Measurements from ENCODE around the gene ALOX15B. TPM values are rescaled to one million over a fixed set of nuclear protein-coding genes. Genes with fewer than 3 reads are reported as not detected.
A peak's percentile ranks its signal among the peaks of the same experiment; 100 is the strongest.

ALOX15B gene
- total RNA-seq, 1 donor from 2014 or later: 5.8 TPM

GRCh38 chr17:8015957-8016631, 22.8 kb upstream of the ALOX15B start:
- Histone ChIP-seq H3K4me3 (ENCODE audit: low read depth, low read length) (peak overlapping the region; percentile 51), H3K36me3 (ENCODE audit: control insufficient read depth, insufficient read depth, low read length) (no peaks in the 10 kb centered on the region), H3K27me3 (ENCODE audit: control insufficient read depth, insufficient read depth, low read length) (peaks cover 2% of the 10 kb centered on the region)
- FAIRE-seq (no peak), DNase-seq (ENCODE audit: low read depth) (no peak)
- TF ChIP-seq CTCF (IDR thresholded peaks at IDR 0.05; ENCODE audit: insufficient read depth, low read length, severe bottlenecking): no peak

GRCh38 chr17:8016632-8017424, 22.0 kb upstream of the ALOX15B start:
- peak; percentile 91 for TF ChIP-seq CTCF (IDR thresholded peaks at IDR 0.05; ENCODE audit: insufficient read depth, low read length, severe bottlenecking)
- H3K27me3 ChIP-seq (ENCODE audit: control insufficient read depth, insufficient read depth, low read length): peaks cover 2% of the 10 kb centered on the region
- FAIRE-seq (peak; percentile 32), DNase-seq (ENCODE audit: low read depth) (peak; percentile 60)
- H3K36me3 ChIP-seq (ENCODE audit: control insufficient read depth, insufficient read depth, low read length): no peaks in the 10 kb centered on the region
- peak overlapping the region; percentile 51 for H3K4me3 ChIP-seq (ENCODE audit: low read depth, low read length)

GRCh38 chr17:8018436-8018835, 20.4 kb upstream of the ALOX15B start:
- FAIRE-seq: no peak
- no peak for DNase-seq (ENCODE audit: low read depth)
- H3K27me3 ChIP-seq (ENCODE audit: control insufficient read depth, insufficient read depth, low read length): peaks cover under 1% of the 10 kb centered on the region
- TF ChIP-seq CTCF (IDR thresholded peaks at IDR 0.05; ENCODE audit: insufficient read depth, low read length, severe bottlenecking): no peak
- H3K36me3 ChIP-seq (ENCODE audit: control insufficient read depth, insufficient read depth, low read length): no peaks in the 10 kb centered on the region
- H3K4me3 ChIP-seq (ENCODE audit: low read depth, low read length): no peak overlapping the region

- peak; percentile 97 for FAIRE-seq
- no peak overlapping the region for H3K4me3 ChIP-seq (ENCODE audit: low read depth, low read length)
- H3K27me3 ChIP-seq (ENCODE audit: control insufficient read depth, insufficient read depth, low read length): no peaks in the 10 kb centered on the region
- peak; percentile 92 for DNase-seq (ENCODE audit: low read depth)
- no peak for TF ChIP-seq CTCF (IDR thresholded peaks at IDR 0.05; ENCODE audit: insufficient read depth, low read length, severe bottlenecking)
- no peaks in the 10 kb centered on the region for H3K36me3 ChIP-seq (ENCODE audit: control insufficient read depth, insufficient read depth, low read length)
Measured at GRCh38 chr17:8019166-8019565, 19.7 kb upstream of the ALOX15B start.

- no peaks in the 10 kb centered on the region for H3K36me3 ChIP-seq (ENCODE audit: control insufficient read depth, insufficient read depth, low read length)
- H3K4me3 ChIP-seq (ENCODE audit: low read depth, low read length): no peak overlapping the region
- TF ChIP-seq CTCF (IDR thresholded peaks at IDR 0.05; ENCODE audit: insufficient read depth, low read length, severe bottlenecking): no peak
- FAIRE-seq (no peak), DNase-seq (ENCODE audit: low read depth) (peak; percentile 91)
- H3K27me3 ChIP-seq (ENCODE audit: control insufficient read depth, insufficient read depth, low read length): no peaks in the 10 kb centered on the region
Measured at GRCh38 chr17:8019665-8020650, 18.9 kb upstream of the ALOX15B start.
